Tibial artery (tissue), 4 donors: ENCODE data around the gene BTNL3.

Experiments
- DNase-seq, 2 donors: peaks; one replicate each; pipeline ENCODE4 v3.0.0-alpha.2; 2019
- H3K27ac ChIP-seq, 2 donors: fragments of 200-600 bp; sonication (generic) in 1 of 2; 1 replicate in 1 of 2; 2 replicates in 1 of 2; pipeline ENCODE4 v1.5.1; 2018 to 2019; ENCODE audit warnings: mild to moderate bottlenecking in 1 of 2
- H3K27me3 ChIP-seq, 2 donors: fragments of 200-600 bp; sonication (generic) in 1 of 2; one replicate each; pipeline versions ENCODE4 v1.5.1 to v1.6.0; 2016 to 2019
- H3K36me3 ChIP-seq, 3 donors: fragments of 200-600 bp; sonication (generic) in 2 of 3; one replicate each; pipeline ENCODE4 v1.5.1; 2016 to 2019; ENCODE audit warnings: mild to moderate bottlenecking in 2 of 3
- H3K4me1 ChIP-seq, 4 donors: fragments of 200-600 bp; sonication (generic) in 2 of 4; 1 replicate in 3 of 4; 2 replicates in 1 of 4; pipeline ENCODE4 v1.5.1; 2016 to 2019
- H3K4me3 ChIP-seq, 2 donors: fragments of 200-600 bp; sonication (generic) in 1 of 2; 1 replicate in 1 of 2; 2 replicates in 1 of 2; pipeline ENCODE4 v1.5.1; 2018 to 2019; ENCODE audit warnings: mild to moderate bottlenecking in 2 of 2
- H3K9me3 ChIP-seq, 3 donors: fragments of 200-600 bp; sonication (generic) in 1 of 3; one replicate each; pipeline ENCODE4 v1.5.1; 2016 to 2019
- CTCF ChIP-seq, 2 experiments: fragments of 200-600 bp in 1 of 2; fragments of 450-650 bp in 1 of 2; IDR thresholded peaks; one replicate each; pipeline ENCODE4 v1.5.1; 2017 to 2019; ENCODE audit warnings: antibody characterized with exemption in 2 of 2, mild to moderate bottlenecking in 1 of 2, moderate library complexity in 1 of 2
- intact Hi-C: fragments of 100-400 bp; cut with DNase I; formaldehyde crosslinking; loops from one replicate; pipeline ENCODE4 v1.15.0; 2023; ENCODE audit warnings: low total_unique reads

BTNL3 gene

GRCh38 chr5:181052672-181053487 lies 64.2 kb downstream of the BTNL3 start:
- no peaks in the 10 kb centered on the region for H3K9me3 ChIP-seq
- peaks cover 0 to 77% of the 10 kb centered on the region in 2 donors for H3K27me3 ChIP-seq
- H3K4me1 ChIP-seq = peaks cover 0 to 19% (median 17%) of the 10 kb centered on the region in 4 donors
- no peak overlapping the region for H3K27ac ChIP-seq
- no peak for DNase-seq
- TF ChIP-seq CTCF (IDR thresholded peaks at IDR 0.05) = no peak
- intact Hi-C loops = no loop called here
- no peaks in the 10 kb centered on the region for H3K36me3 ChIP-seq
- peak overlapping the region; percentile 33 to 57 for H3K4me3 ChIP-seq

GRCh38 chr5:181053488-181054121 lies 65.0 kb downstream of the BTNL3 start:
- intact Hi-C loops = no loop called here
- DNase-seq = no peak
- no peak overlapping the region for H3K27ac ChIP-seq

GRCh38 chr5:181054138-181054537 lies 65.5 kb downstream of the BTNL3 start:
- peaks cover 0 to 84% of the 10 kb centered on the region in 2 donors for H3K27me3 ChIP-seq
- DNase-seq = no peak
- no peaks in the 10 kb centered on the region for H3K36me3 ChIP-seq
- H3K4me1 ChIP-seq = peaks cover 0 to 20% (median 17%) of the 10 kb centered on the region in 4 donors
- H3K27ac ChIP-seq = no peak overlapping the region
- peak overlapping the region; percentile 33 to 57 for H3K4me3 ChIP-seq
- no peak for TF ChIP-seq CTCF (IDR thresholded peaks at IDR 0.05)
- no peaks in the 10 kb centered on the region for H3K9me3 ChIP-seq
- intact Hi-C loops = no loop called here

More at GRCh38 chr5:181053488-181054121, 65.0 kb downstream of the BTNL3 start:
- Histone ChIP-seq H3K27me3 (peaks cover 0 to 78% of the 10 kb centered on the region in 2 donors), H3K9me3 (no peaks in the 10 kb centered on the region), H3K36me3 (no peaks in the 10 kb centered on the region), H3K4me1 (peaks cover 0 to 19% (median 17%) of the 10 kb centered on the region in 4 donors), H3K4me3 (peak overlapping the region; percentile 33 to 57)
- TF ChIP-seq CTCF (IDR thresholded peaks at IDR 0.05) = no peak

GRCh38 chr5:181054871-181055459 lies 66.3 kb downstream of the BTNL3 start:
- Histone ChIP-seq H3K27ac (no peak overlapping the region), H3K4me3 (no peak overlapping the region), H3K36me3 (no peaks in the 10 kb centered on the region), H3K9me3 (no peaks in the 10 kb centered on the region), H3K27me3 (peaks cover 0 to 87% of the 10 kb centered on the region in 2 donors), H3K4me1 (peaks cover 0 to 26% (median 19%) of the 10 kb centered on the region in 4 donors)
- no peak for DNase-seq
- intact Hi-C loops = no loop called here
- TF ChIP-seq CTCF (IDR thresholded peaks at IDR 0.05) = no peak
